Tibial artery (tissue), 4 donors: Measurements from ENCODE around the gene CERKL.

ENCODE experiments used
- DNase-seq, 2 donors: peaks; one replicate each; pipeline ENCODE4 v3.0.0-alpha.2; 2019
- H3K27ac ChIP-seq, 2 donors: fragments of 200-600 bp; sonication (generic) in 1 of 2; 1 replicate in 1 of 2; 2 replicates in 1 of 2; pipeline ENCODE4 v1.5.1; 2018 to 2019; ENCODE audit warnings: mild to moderate bottlenecking in 1 of 2
- H3K27me3 ChIP-seq, 2 donors: fragments of 200-600 bp; sonication (generic) in 1 of 2; one replicate each; pipeline versions ENCODE4 v1.5.1 to v1.6.0; 2016 to 2019
- H3K36me3 ChIP-seq, 3 donors: fragments of 200-600 bp; sonication (generic) in 2 of 3; one replicate each; pipeline ENCODE4 v1.5.1; 2016 to 2019; ENCODE audit warnings: mild to moderate bottlenecking in 2 of 3
- H3K4me1 ChIP-seq, 4 donors: fragments of 200-600 bp; sonication (generic) in 2 of 4; 1 replicate in 3 of 4; 2 replicates in 1 of 4; pipeline ENCODE4 v1.5.1; 2016 to 2019
- H3K4me3 ChIP-seq, 2 donors: fragments of 200-600 bp; sonication (generic) in 1 of 2; 1 replicate in 1 of 2; 2 replicates in 1 of 2; pipeline ENCODE4 v1.5.1; 2018 to 2019; ENCODE audit warnings: mild to moderate bottlenecking in 2 of 2
- H3K9me3 ChIP-seq, 3 donors: fragments of 200-600 bp; sonication (generic) in 1 of 3; one replicate each; pipeline ENCODE4 v1.5.1; 2016 to 2019
- CTCF ChIP-seq, 2 experiments: fragments of 200-600 bp in 1 of 2; fragments of 450-650 bp in 1 of 2; IDR thresholded peaks; one replicate each; pipeline ENCODE4 v1.5.1; 2017 to 2019; ENCODE audit warnings: antibody characterized with exemption in 2 of 2, mild to moderate bottlenecking in 1 of 2, moderate library complexity in 1 of 2
- intact Hi-C: fragments of 100-400 bp; cut with DNase I; formaldehyde crosslinking; loops from one replicate; pipeline ENCODE4 v1.15.0; 2023; ENCODE audit warnings: low total_unique reads

Gene CERKL

GRCh38 chr2:181632733-181633401, 24.0 kb downstream of the CERKL start:
- intact Hi-C loops = no loop called here
- Histone ChIP-seq H3K36me3 (no peaks in the 10 kb centered on the region), H3K9me3 (no peaks in the 10 kb centered on the region), H3K27me3 (no peaks in the 10 kb centered on the region), H3K4me3 (no peak overlapping the region), H3K4me1 (no peaks in the 10 kb centered on the region), H3K27ac (no peak overlapping the region)
- TF ChIP-seq CTCF (IDR thresholded peaks at IDR 0.05) = no peak
- DNase-seq = no peak

- Histone ChIP-seq H3K4me1 (no peaks in the 10 kb centered on the region), H3K4me3 (no peak overlapping the region), H3K9me3 (no peaks in the 10 kb centered on the region), H3K27me3 (no peaks in the 10 kb centered on the region), H3K27ac (no peak overlapping the region), H3K36me3 (no peaks in the 10 kb centered on the region)
- intact Hi-C loops = no loop called here
- no peak for TF ChIP-seq CTCF (IDR thresholded peaks at IDR 0.05)
- DNase-seq = no peak
Measured at GRCh38 chr2:181628590-181629585, 28.0 kb downstream of the CERKL start.

GRCh38 chr2:181627545-181627944, 29.4 kb downstream of the CERKL start:
- no peaks in the 10 kb centered on the region for H3K27me3 ChIP-seq
- H3K27ac ChIP-seq = no peak overlapping the region
- TF ChIP-seq CTCF (IDR thresholded peaks at IDR 0.05) = no peak
- H3K4me1 ChIP-seq = no peaks in the 10 kb centered on the region
- no peaks in the 10 kb centered on the region for H3K9me3 ChIP-seq
- no peak overlapping the region for H3K4me3 ChIP-seq
- intact Hi-C loops = no loop called here
- no peak for DNase-seq
- no peaks in the 10 kb centered on the region for H3K36me3 ChIP-seq

GRCh38 chr2:181626671-181627070, 30.2 kb downstream of the CERKL start:
- no peaks in the 10 kb centered on the region for H3K36me3 ChIP-seq
- intact Hi-C loops = no loop called here

GRCh38 chr2:181623159-181623558, 33.7 kb downstream of the CERKL start:
- Histone ChIP-seq H3K9me3 (no peaks in the 10 kb centered on the region), H3K4me3 (no peak overlapping the region), H3K27ac (no peak overlapping the region), H3K4me1 (no peaks in the 10 kb centered on the region), H3K27me3 (no peaks in the 10 kb centered on the region), H3K36me3 (no peaks in the 10 kb centered on the region)
- no peak for TF ChIP-seq CTCF (IDR thresholded peaks at IDR 0.05)
- intact Hi-C loops = no loop called here
- DNase-seq = no peak

More at GRCh38 chr2:181626671-181627070, 30.2 kb downstream of the CERKL start:
- Histone ChIP-seq H3K4me3 (no peak overlapping the region), H3K9me3 (no peaks in the 10 kb centered on the region), H3K4me1 (no peaks in the 10 kb centered on the region), H3K27me3 (no peaks in the 10 kb centered on the region), H3K27ac (no peak overlapping the region)
- no peak for DNase-seq
- TF ChIP-seq CTCF (IDR thresholded peaks at IDR 0.05) = no peak
